OCI-LY7 (cell line): ENCODE data around the gene HOXC10. TPM values are rescaled to one million over a fixed set of nuclear protein-coding genes. Genes with fewer than 3 reads are reported as not detected.
A peak's percentile ranks its signal among the peaks of the same experiment; 100 is the strongest.

Experiments
- BruUV-seq: library from RNA; stranded (reverse); fragments of 400-500 nt; replicated peaks from 2 replicates; lab custom pipeline; 2021; lab: Mats Ljungman, UMichigan
- CTCF ChIA-PET: fragments of 300-600 bp; sonication (Branson Sonifier 250); formaldehyde crosslinking; loops from one replicate; lab custom pipeline; 2022; ENCODE audit warnings: antibody characterized with exemption; ENCODE audit not compliant: unreplicated experiment; lab: Charles Lee
- POLR2A ChIA-PET: fragments of 300-600 bp; sonication (Branson Sonifier 250); formaldehyde crosslinking; loops from one replicate; lab custom pipeline; 2022; ENCODE audit warnings: antibody characterized with exemption; lab: Charles Lee
- DNase-seq: peaks from one replicate; pipeline ENCODE4 v3.0.0-alpha.2; 2015; ENCODE audit warnings: low spot score
- H2AFZ ChIP-seq: fragments of 200-600 bp; sonication (generic), shearing (Covaris generic); 2 replicates; pipeline ENCODE4 v1.6.1; 2014; ENCODE audit warnings: mild to moderate bottlenecking, antibody characterized with exemption, low read length, moderate library complexity
- H3K27ac ChIP-seq: fragments of 200-600 bp; sonication (generic); 2 replicates; pipeline ENCODE4 v1.5.1; 2014; ENCODE audit warnings: mixed run types, low read depth, mild to moderate bottlenecking, moderate library complexity, low read length, inconsistent platforms; ENCODE audit not compliant: poor library complexity, severe bottlenecking
- H3K36me3 ChIP-seq: fragments of 200-600 bp; sonication (generic); 2 replicates; pipeline ENCODE4 v1.6.1; 2014; ENCODE audit warnings: mild to moderate bottlenecking, antibody characterized with exemption, low read length, moderate library complexity, mixed read lengths; ENCODE audit not compliant: insufficient read depth
- H3K4me1 ChIP-seq: fragments of 200-600 bp; sonication (generic); 2 replicates; pipeline ENCODE4 v1.5.1; 2014; ENCODE audit warnings: mild to moderate bottlenecking, low read length; ENCODE audit not compliant: insufficient read depth, poor library complexity, severe bottlenecking
- H3K4me2 ChIP-seq: fragments of 200-600 bp; sonication (generic); 2 replicates; pipeline ENCODE4 v1.6.1; 2014; ENCODE audit warnings: mild to moderate bottlenecking, low read length
- H3K4me3 ChIP-seq: fragments of 200-600 bp; sonication (generic); 2 replicates; pipeline ENCODE4 v1.5.1; 2014; ENCODE audit warnings: mild to moderate bottlenecking, low read depth, low read length; ENCODE audit not compliant: poor library complexity, severe bottlenecking
- H3K79me2 ChIP-seq: fragments of 200-600 bp; sonication (generic); 2 replicates; pipeline ENCODE4 v1.6.1; 2016; ENCODE audit warnings: low read depth, mild to moderate bottlenecking, low read length, moderate library complexity, mixed read lengths; ENCODE audit not compliant: insufficient read depth
- H3K9me2 ChIP-seq: fragments of 200-600 bp; sonication (generic); 2 replicates; pipeline ENCODE4 v1.6.1; 2016; ENCODE audit warnings: mild to moderate bottlenecking, low read length, mixed read lengths; ENCODE audit not compliant: insufficient read depth
- H3K9me3 ChIP-seq: fragments of 200-600 bp; sonication (generic); 2 replicates; pipeline ENCODE4 v1.6.1; 2014; ENCODE audit warnings: mild to moderate bottlenecking, mixed run types, low read length, mixed read lengths
- H4K20me1 ChIP-seq: fragments of 200-600 bp; sonication (generic); 2 replicates; pipeline ENCODE4 v1.6.1; 2014; ENCODE audit warnings: mild to moderate bottlenecking, antibody characterized with exemption, low read length, moderate library complexity, mixed read lengths; ENCODE audit not compliant: insufficient read depth
- CTCF ChIP-seq: fragments of 200-600 bp; sonication (generic); conservative IDR thresholded peaks from 2 replicates; pipeline ENCODE4 v1.5.1; 2014; ENCODE audit warnings: mild to moderate bottlenecking, antibody characterized with exemption, low read length, moderate library complexity, mixed read lengths
- EZH2phosphoT487 ChIP-seq: fragments of 200-600 bp; sonication (generic); IDR thresholded peaks from 2 replicates; pipeline ENCODE4 v1.6.1; 2018; ENCODE audit warnings: low read depth, borderline replicate concordance, mild to moderate bottlenecking, mixed run types, antibody characterized with exemption, low read length, moderate library complexity, mixed read lengths
- intact Hi-C: fragments of 100-400 bp; cut with micrococcal nuclease; formaldehyde crosslinking; loops from one replicate; pipeline ENCODE4 v1.10.0; 2022; ENCODE audit not compliant: unreplicated experiment
- total RNA-seq, 2 experiments: library from RNA; depleted of rRNA in 1 of 2; stranded (reverse); fragments of >200 nt in 1 of 2; shearing (Covaris generic) in 1 of 2; gene quantifications; 2 replicates each; pipeline ENCODE4 v1.2.3, GENCODE V29; 2014 to 2022

Gene HOXC10
- total RNA-seq, 2 experiments from 2014 or later, result 0.25 to 0.28 TPM

GRCh38 chr12:53976823-53977595 lies 7.9 kb upstream of the HOXC10 start:
- H4K20me1 ChIP-seq, result no peaks in the 10 kb centered on the region
- no peak overlapping the region for H3K27ac ChIP-seq
- DNase-seq, result no peak
- H2AFZ ChIP-seq, result peak overlapping the region; percentile 99; the same call in 1 of the 2 replicates
- H3K4me3 ChIP-seq, result no peak overlapping the region
- no peaks in the 10 kb centered on the region for H3K79me2 ChIP-seq
- H3K4me2 ChIP-seq, result peak overlapping the region; percentile 86
- H3K36me3 ChIP-seq, result no peaks in the 10 kb centered on the region
- no peaks in the 10 kb centered on the region for H3K9me3 ChIP-seq
- TF ChIP-seq CTCF (no peak), EZH2phosphoT487 (no peak)
- ChIA-PET POLR2A (interaction anchor here (0.5 to 1.2 kb wide), 3 partner anchors 9 to 87 kb away, joined by 3 read pairs; no protein-coding TSS in a partner anchor), CTCF (no interaction called here)
- H3K4me1 ChIP-seq, result peaks cover 34% of the 10 kb centered on the region
- BruUV-seq, result no TSS peak
- H3K9me2 ChIP-seq, result no peaks in the 10 kb centered on the region
- intact Hi-C loops, result loop anchor here (5.0 kb wide), 1 partner anchor 220 kb away; no protein-coding TSS in a partner anchor

- Histone ChIP-seq H3K27ac (no peak overlapping the region), H3K79me2 (no peaks in the 10 kb centered on the region), H3K4me1 (peaks cover 34% of the 10 kb centered on the region), H3K9me2 (no peaks in the 10 kb centered on the region), H3K4me3 (peak overlapping the region; percentile 56), H3K36me3 (no peaks in the 10 kb centered on the region), H3K4me2 (peak overlapping the region; percentile 86), H2AFZ (peak overlapping the region; percentile 99), H3K9me3 (no peaks in the 10 kb centered on the region), H4K20me1 (no peaks in the 10 kb centered on the region)
- DNase-seq, result peak; percentile 33
- ChIA-PET CTCF (no interaction called here), POLR2A (interaction anchor here (0.7 to 1.2 kb wide), 2 partner anchors 75 to 86 kb away, joined by 3 read pairs; no protein-coding TSS in a partner anchor)
- no peak for TF ChIP-seq CTCF
- TF ChIP-seq EZH2phosphoT487, result no peak
- intact Hi-C loops, result loop anchor here (5.0 kb wide), 1 partner anchor 221 kb away; no protein-coding TSS in a partner anchor
- BruUV-seq, result no TSS peak
Observed at GRCh38 chr12:53977596-53978445, 7.1 kb upstream of the HOXC10 start.
